Mesenteric fat pad (tissue), 1 donor: Measurements from ENCODE around the gene C13orf46. TPM values are rescaled to one million over a fixed set of nuclear protein-coding genes. Genes with fewer than 3 reads are reported as not detected.

ENCODE experiments used
- DNase-seq: peaks from one replicate; pipeline ENCODE4 v3.0.0-alpha.2; 2020; ENCODE audit warnings: low spot score
- total RNA-seq: library from RNA; stranded (reverse); fragmentation: NEBNext Ultra II Directional; extraction: Animal tissue kit (Norgen Biotek cat#: 25700); gene quantifications from one replicate; pipeline ENCODE4 v1.2.1, GENCODE V29; 2021
- donor health status: DM: yes; HTN: yes; CAD: no.

Gene C13orf46
- total RNA-seq, 1 donor from 2014 or later, result 2.5 TPM

DNA sequence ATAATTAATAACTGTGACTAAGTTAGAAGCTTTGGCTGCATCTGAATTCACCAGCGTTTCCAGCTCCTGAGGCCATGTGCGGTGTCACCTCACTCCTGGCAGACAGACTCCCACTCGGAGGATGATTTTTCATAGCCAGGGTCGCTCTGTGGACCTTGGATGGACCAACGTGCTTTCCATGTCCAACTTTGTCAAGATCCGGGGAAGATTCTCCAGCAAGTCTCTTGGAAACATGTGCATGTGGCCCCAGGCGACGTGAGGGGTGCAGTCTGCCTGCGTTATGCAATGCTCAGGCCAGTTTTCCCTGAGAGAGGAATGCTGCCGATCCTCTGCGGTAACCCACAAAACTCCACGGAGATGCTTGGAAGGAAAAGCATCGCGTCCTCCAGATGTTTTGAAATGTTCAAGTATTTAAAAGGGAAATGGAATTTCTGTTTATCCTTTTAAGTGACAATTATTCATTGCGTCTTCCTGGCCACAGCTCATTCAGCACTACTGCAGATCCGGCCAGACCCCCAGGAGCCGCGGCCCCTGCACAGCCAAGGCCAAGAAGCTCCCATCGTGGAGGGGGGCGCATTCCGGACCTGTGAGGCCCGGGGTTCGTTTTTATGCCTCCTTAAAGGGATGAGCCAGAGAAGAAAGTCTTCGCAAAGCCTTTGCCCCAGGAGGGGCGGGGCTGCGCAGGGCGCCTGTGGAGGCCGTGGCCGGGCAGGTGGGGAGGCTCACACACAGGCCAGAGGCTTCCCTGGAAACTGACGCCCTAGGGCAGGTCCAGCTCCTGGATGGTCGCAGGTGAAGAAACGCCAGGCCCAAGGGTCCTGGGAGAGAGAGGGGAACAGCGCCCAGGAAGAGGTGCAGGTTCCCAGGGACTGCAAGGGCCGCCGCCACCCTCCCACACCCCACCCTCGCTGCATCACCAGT, 46.0 kb downstream of the C13orf46 start:
- peak; percentile 90 for DNase-seq

DNA sequence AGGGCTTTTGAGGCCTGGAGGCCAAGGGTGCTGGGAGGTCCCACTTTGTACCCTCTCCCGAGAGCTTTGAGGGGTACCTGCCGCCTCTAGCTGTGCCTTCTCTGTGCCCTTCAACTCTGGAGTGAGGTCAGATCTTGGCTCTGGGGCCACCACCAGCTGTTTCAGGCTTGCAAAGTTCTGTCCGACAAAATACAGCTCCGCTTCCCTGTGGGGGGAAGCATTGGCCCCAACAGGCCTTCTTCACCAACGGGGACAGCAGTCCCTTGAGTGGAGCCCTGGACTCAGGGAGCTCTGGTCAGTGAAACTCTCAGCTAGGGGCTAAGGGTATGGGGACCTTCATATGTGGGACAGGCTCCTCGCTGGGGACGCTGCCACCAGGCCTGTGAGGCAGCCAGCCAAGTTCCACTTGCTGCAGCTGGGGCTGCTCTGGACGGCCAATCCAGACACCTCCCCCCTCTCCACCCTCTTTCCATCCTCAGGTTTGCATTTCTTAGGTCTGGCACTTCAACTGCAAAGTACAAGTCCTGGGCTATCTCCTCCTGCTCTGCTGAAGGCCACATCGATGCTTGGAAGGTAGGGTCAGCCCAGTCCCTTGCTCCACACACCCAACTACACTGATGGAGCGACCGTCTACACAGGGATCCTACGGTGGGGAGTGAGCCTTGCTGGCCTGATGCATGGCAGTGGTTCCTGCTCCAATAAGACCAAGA, 46.8 kb downstream of the C13orf46 start:
- DNase-seq, result peak; percentile 53

DNA sequence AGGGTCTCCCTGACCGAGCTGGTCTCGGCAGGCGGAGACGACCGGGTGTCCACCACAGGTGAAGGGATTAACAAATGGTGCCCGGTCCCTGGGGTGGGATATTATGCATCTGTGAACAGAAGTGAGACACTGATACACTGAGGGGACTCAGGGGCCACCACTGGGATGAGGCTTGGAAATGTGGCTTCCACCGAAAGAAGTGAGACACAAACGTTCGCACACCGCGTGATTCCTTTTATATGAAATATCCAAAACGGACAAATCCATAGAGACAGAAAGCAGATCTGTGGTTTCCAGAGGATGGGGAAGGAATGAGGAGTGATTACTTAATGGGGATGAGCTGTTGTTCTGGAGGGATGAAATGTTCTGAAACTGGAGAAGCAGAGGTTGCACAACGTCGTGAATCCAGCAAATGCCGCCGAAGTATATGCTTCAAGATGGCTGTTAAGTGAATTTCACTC, 47.5 kb downstream of the C13orf46 start:
- peak; percentile 78 for DNase-seq

DNA sequence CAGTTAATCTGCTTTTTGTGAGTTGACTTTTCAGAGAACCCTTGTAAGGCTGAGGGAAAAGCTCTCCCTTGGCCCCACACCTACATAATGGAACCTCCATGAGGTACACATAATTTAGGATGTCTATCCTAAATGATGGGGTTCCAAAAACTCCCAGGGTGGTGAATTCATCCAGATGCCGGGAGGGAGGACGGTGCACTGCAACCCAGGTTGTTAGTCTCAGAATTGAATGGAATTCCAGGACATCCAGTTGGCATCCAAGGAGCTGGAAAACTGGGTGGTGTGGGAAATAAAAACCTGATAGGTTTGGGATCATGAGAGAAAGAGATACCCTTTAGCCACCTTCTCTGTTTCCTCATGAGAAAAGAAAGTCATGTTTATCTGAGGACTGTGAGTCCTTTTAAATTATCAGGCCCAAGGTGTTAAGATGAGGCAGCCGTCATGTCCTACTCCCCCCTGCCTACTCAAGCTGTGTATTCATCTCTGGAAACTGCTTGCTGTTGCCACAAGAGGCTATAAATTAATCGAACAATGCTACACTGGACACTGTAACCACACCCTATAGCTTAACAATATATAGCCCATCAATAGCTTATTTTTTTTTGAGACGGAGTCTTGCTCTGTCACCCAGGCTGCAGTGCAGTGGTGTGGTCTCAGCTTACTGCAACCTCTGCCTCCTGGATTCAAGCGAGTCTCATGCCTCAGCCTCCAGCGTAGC, 49.5 kb downstream of the C13orf46 start:
- DNase-seq, result no peak

DNA sequence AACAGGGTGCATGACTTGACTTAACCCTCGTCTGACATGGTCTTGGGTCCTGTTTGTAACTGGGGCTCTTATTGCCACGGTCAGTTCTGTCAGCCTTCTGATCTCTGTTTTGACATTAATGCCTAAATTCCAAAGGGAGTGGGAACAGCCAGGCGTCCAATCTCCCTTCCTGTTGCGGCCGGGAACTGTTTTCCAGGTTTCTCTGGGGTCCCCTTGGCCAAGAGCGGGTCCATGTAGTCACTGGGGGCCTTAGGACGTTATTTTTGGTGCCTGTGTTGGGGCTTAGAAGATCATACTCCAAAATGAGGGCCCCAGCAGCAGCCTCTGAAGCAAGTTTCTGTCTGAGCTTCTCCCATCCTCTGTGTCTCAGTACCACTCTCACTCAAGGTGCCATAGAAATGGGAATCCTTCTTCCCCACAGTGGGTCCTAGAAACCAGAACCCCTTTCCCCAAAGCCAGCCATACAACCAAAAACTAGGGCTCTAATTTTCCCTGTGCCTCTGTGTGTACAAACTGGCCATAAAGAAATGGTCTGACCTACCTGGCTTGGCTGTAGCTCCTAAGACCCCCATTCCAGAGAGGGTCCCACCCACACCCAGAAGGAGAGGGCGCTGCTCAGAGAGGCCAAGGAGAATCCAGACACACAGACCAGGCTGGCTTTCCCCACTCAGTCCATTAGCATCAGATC, 50.4 kb downstream of the C13orf46 start:
- DNase-seq, result peak; percentile 62

DNA sequence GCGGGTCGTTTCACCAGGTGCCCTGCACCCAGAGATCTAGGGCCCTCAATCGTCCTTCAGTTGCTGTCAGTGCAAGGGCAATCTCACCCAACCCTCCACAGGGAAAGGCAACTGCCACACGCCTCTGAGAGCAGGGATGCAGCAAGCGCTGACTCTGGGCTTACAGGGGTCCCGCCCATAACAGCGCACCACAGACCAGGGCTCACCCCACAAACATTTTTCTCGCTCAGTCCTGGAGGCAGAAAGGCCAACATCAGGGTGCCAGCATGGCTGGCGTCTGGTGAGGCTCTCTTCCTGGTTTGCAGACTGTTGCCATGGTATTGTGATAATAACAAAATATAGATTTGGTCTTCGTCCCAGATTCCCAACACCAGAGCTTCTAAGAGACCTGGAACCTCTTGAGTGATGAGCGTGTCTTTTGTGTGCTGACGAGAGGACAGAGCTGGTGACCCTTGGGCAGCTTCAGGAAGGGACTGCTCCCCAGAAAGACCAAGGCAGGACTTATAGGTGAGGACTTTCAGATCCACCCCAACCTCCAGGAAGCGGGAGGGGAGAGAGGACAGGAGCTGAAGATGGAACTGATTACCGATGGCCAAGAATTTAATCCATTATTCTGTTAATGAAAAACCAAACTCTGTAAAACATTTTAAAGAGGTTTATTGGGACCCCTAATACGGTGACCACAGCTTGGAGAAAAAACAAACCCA, 51.3 kb downstream of the C13orf46 start:
- peak; percentile 79 for DNase-seq

DNA sequence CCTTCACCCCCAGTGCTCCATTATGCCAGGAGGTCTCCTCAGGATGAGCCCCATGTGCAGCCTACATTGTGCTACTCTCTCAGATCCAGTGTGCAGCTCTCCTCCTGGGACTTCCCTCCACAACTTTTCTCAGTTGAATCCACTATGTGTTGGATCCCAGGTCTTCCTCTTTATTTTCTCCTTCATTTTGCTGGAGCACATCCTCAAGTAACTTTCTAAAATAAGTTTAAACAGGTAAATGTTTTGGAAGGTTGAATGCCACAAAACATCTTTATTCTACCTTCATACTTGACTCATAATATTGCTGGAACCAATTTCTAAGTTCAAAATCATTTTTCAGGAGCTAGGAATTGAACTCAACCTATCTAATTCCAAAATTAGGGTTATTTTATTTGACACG, 52.1 kb downstream of the C13orf46 start:
- DNase-seq, result no peak

DNA sequence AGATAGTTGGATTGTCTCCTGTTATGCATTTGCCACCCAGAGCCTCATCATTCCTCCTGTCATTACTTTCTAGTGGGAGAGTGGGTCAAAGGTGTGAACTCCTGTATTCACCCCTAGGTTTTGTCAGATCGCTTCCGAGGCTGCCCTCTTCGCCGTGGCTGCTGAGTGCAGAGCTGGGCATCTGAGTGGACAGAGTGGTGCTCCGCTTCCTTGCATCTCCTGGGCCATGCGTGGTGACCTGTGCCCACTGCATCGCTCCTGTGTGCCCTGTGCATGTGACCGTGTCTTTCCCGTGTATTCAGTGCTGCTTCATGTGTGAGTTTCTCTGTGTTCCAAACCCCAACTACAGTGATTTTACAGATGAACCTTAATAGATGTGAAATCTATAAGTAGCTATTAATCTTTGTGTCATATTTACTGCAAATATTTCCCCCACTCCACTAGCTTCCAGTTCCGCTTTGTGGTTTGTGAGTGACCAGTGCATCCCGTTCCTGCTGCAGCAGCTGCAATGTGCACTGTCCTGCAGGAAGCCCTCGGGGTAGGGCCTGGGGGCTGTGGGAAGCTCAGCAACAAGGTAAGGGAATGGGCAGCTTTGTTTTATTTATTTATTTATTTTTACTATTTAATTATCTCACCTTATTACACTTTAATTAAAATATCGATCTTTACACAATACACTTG, 53.1 kb downstream of the C13orf46 start:
- DNase-seq, result peak; percentile 68

DNA sequence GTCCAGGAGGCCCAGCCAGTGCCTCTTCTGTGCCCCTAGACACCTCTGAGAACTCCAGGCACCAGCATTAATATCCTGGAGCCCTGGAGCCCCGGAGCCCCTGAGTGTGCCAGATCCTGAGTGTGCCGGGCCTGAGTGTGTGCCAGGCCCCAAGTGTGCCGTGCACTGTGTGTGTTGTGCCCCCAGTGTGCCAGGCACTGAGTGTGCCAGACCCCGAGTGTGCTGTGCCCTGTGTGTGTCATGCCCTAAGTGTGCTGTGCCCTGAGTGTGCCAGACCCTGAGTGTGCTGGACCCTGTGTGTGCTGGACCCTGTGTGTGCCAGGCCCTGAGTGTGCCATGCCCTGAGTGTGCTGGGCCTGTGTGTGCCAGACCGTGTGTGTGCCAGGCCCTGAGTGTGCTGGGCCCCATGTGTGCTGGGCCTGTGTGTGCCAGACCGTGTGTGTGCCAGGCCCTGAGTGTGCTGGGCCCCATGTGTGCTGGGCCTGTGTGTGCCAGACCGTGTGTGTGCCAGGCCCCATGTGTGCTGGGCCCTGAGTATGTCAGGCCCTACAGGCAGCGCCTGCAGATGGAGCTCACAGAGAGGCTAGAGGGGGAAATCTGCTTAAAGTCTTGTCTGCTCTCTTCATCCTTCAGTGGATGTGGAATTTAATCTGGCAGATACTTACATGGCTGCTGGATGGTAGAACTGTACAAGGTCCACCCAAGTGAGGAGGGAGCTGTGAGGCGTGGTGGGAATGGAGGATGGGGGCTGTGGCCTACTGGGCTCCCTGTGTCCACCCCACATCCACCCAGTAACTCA, 53.9 kb downstream of the C13orf46 start:
- peak; percentile 49 for DNase-seq

DNA sequence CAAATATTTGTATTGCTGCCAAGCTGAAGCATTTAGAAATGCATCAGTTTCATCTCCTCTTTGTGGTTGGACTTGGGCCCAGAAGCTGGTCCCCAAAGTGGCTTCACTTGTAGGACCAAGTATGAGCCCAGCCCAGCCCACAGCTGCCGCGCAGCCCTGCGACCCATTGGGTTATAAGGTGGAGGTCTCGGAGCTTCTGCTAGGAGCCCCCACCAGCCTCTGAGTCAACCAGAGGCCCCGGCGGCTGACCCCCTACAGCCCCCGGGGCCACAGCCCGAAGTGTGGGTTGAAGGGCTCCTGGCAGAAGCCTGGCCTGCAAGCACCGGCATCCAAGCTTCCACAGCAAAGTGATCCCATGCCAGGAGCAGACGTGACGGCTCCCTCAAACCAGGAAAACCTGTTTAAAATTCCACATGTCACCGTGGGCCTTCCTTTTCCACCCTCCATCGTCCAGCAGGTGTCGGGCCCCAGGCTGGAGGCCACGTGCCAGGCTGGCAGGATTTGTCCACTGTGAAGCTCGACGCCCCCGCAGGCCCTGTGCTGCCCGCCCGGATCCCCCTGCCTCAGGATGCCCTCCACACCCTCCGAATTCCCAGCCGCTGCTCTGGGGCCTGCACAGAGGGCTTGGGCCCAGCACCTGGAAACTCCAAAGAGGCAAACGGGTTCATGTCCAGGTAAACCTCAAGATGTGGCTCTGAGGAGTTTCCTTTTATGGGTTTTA, 54.7 kb downstream of the C13orf46 start:
- peak; percentile 79 for DNase-seq

DNA sequence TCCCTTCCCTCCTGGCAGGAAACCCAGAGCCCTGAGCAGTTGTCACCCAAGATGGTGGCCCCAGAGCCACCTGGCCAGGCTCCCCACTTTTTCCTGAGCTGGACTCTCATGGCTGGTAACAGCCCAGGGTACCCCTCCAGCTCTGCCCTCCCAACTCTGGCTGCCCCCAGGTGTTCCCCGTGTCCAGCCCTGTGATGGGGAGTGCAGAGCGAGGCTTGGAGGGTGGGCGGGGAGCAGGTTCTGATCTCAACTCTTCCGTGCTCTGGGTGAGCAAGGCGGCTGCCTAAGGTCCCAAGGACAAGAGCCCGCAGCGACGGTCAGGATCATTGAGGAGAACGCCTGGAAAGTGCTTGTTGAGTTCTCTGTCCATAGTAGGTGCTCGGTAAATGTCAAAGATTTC, 55.3 kb downstream of the C13orf46 start:
- DNase-seq, result no peak

DNA sequence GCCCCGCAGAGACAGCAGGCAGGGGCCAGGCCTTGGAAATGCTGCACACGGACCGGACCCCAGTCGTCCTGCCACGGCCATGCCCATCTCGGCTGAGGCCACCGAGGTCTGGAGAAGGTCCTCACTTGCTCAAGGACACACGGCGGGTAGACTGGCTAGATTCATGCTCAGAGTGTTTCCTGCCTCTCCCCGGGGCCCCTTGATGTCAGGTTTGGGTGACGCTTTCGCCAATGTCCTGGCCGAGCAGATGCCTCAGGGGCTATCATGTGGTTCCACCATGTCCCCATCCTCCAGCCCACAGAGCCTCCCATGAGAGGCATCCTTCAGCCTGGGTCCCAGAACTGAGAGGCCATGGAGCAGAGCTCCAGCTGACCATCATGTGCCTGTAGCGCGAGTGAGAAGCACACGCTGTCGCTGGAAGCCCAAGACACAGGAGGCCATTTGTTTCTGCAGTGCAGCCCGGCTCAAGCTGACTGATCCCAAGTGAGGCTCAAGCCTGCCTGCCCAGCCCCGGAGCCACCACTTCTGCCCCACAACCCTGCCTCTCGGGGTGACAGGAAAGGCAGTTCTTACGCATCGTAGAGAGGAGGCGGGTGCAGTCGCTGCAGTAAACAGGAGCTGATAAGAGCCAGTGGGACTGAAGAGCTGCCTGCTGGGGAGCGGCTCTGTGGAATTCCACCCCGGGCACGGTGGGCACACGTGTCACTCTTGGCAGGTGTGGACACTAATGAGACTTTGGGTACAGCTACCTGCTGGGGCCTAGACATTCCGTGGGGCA, 56.1 kb downstream of the C13orf46 start:
- DNase-seq, result peak; percentile 79

DNA sequence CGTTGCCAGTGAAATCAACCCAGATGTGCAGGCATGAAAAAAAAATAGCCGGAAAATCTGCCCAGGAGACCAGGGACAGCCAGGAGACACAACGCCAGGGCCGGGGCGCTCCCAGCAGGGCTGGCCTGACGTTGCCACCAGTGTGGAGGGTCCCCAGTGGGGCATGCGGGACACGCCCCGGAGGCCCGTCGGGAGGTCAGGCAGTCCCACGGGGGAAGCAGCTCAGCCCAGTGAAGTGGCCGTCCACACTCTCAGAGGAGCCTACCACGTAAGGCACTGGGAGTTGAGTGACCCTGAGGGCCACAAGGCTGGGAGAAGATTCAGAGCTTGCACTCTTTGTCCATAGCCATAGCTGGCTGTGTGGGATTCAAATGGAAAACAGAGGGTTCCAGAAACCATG, 56.8 kb downstream of the C13orf46 start:
- no peak for DNase-seq

DNA sequence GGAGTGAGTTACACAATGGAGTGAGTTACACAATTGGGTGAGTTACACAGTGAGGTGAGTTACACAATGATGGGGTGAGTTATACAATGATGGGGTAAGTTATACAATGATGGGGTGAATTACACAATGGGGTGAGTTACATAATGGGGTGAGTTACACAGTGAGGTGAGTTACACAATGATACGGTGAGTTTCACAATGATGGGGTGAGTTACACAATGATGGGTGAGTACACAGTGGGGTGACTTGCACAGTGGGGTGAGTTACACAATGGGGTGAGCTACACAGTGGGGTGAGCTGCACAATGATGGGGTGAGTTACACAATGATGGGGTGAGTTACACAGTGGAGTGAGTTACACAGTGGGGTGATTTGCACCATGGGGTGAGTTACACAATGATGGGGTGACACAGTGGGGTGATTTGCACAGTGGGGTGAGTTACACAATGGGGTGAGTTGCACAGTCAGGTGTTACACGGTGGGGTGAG, 57.5 kb downstream of the C13orf46 start:
- no peak for DNase-seq

DNA sequence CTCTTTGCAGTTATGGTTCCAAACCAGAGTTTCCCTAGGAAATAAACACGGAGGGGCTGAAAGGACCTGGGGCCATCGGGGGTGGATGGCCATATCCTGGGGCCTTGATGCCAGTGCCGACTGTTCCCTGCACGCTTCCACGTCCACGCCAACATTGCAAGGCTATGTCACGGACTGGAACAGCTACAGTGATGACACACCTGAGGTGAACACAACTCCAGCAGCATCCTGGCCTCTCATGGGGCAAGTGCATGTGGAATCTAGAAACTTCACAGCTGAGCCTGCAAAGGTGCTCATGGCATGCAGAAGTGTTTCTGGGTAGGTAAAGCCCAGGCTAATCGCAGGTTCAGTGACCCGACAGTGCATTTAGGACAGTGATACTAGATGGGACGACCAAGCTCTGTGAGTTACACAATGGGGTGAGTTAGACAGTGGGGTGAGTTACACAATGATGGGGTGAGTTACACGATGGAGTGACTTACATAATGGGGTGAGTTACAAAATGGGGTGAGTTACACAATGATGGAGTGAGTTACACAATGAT, 58.0 kb downstream of the C13orf46 start:
- DNase-seq, result no peak

DNA sequence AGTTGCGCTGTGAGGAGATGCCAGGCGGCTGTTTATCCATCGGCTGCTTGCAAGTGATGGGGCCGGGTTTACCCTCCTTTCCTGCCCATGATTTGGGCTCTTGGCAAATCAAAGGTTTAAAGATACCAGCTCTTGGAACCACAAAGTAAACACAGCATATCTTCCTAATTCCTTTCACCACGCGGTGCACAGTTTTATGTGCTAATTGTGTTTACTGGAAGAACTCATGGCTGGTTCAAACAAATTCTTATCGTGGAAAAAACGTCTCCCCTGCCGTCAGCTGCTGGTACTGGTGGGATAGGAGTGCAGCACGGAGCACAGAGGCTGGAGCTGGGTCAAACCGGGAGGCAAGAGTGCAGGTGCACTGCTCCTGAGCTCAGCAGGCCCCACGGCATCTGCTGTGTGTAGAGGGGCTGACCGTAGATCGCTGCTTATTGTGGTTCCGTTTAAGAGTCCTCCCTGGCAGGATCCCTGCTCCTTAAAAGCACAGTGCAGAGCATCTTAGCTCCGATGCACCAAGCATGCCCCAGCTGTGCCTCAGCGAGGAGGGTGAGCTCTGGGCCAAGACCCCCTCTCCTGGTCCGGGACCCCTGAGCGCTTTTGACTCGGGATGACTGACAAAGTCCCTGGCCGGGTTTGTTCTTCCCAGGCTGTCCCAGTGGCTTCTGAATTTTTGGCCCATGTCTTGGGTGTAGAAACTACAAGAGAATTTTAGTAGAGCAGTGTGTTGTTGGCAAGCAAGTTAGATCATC, 58.7 kb downstream of the C13orf46 start:
- no peak for DNase-seq
